Endothelial cell of umbilical vein (primary cell): ENCODE data around the gene FBXO33. TPM values are rescaled to one million over a fixed set of nuclear protein-coding genes. Genes with fewer than 3 reads are reported as not detected.

ENCODE experiments used
- BruUV-seq: library from RNA; stranded (reverse); fragments of 400-500 nt; replicated peaks from 2 replicates; lab custom pipeline; 2021; lab: Mats Ljungman, UMichigan
- CTCF ChIA-PET: fragments of 300-600, 350-600 bp; sonication (Branson Sonifier 250); formaldehyde crosslinking; loops from one replicate; lab custom pipeline; 2021; ENCODE audit warnings: antibody characterized with exemption, inconsistent platforms; lab: Charles Lee
- POLR2A ChIA-PET: fragments of 300-600, 350-600 bp; sonication (Branson Sonifier 250); formaldehyde crosslinking; loops from one replicate; lab custom pipeline; 2021; ENCODE audit warnings: antibody characterized with exemption, inconsistent platforms; lab: Charles Lee
- DNase-seq: peaks from one replicate; pipeline ENCODE4 v3.0.0-alpha.2; 2011; ENCODE audit warnings: low read depth, low spot score
- FAIRE-seq: peaks from 2 replicates; lab custom pipeline; 2011; peaks lifted over from hg19 to GRCh38; lab: Jason Lieb, UNC
- H2AFZ ChIP-seq: 2 replicates; pipeline ENCODE4 v1.6.0; 2012; ENCODE audit warnings: low read depth, low read length, control low read depth, inconsistent platforms
- H3K27ac ChIP-seq: 2 replicates; pipeline ENCODE4 v1.5.1; 2011; ENCODE audit warnings: low read depth, mild to moderate bottlenecking, control low read depth, low read length, moderate library complexity; ENCODE audit not compliant: insufficient read depth
- H3K27me3 ChIP-seq, 2 experiments: 2 replicates each; pipeline versions ENCODE4 v1.6.0 to v1.6.1; 2011; ENCODE audit warnings: low read length in 2 of 2, mixed read lengths in 1 of 2; ENCODE audit not compliant: control insufficient read depth in 2 of 2, insufficient read depth in 2 of 2
- H3K36me3 ChIP-seq, 2 experiments: 2 replicates in 1 of 2; 3 replicates in 1 of 2; pipeline ENCODE4 v1.5.1; 2011; ENCODE audit warnings: low read length in 2 of 2, mild to moderate bottlenecking in 1 of 2, moderate library complexity in 1 of 2; ENCODE audit not compliant: control insufficient read depth in 2 of 2, insufficient read depth in 2 of 2; ENCODE audit errors: extremely low read depth in 1 of 2
- H3K4me1 ChIP-seq: 3 replicates; pipeline ENCODE4 v1.5.1; 2011; ENCODE audit warnings: mild to moderate bottlenecking, low read length; ENCODE audit not compliant: control insufficient read depth, insufficient read depth; ENCODE audit errors: extremely low read depth
- H3K4me2 ChIP-seq: 2 replicates; pipeline ENCODE4 v1.6.1; 2011; ENCODE audit warnings: low read length, control low read depth, mixed read lengths; ENCODE audit not compliant: insufficient read depth
- H3K4me3 ChIP-seq, 3 experiments: fragments of 200-600 bp in 1 of 3; sonication (generic), shearing (Covaris generic) in 1 of 3; replicated peaks in 1 of 3; 2 replicates each; pipeline ENCODE4 v1.5.1; 2011 to 2016; ENCODE audit warnings: control low read depth in 3 of 3, low read length in 3 of 3, mild to moderate bottlenecking in 2 of 3, inconsistent platforms in 1 of 3, low read depth in 1 of 3, moderate library complexity in 1 of 3; ENCODE audit not compliant: insufficient read depth in 1 of 3
- H3K79me2 ChIP-seq: 2 replicates; pipeline ENCODE4 v1.6.0; 2012; ENCODE audit warnings: low read length, inconsistent platforms; ENCODE audit not compliant: control insufficient read depth, insufficient read depth
- H3K9ac ChIP-seq: replicated peaks from 2 replicates; pipeline ENCODE3; 2011; ENCODE audit warnings: low read length, control low read depth; ENCODE audit not compliant: insufficient read depth; ENCODE audit errors: extremely low read depth
- H3K9me1 ChIP-seq: replicated peaks from 3 replicates; pipeline ENCODE4 v1.6.0; 2011; ENCODE audit warnings: mild to moderate bottlenecking, low read length; ENCODE audit not compliant: control insufficient read depth, insufficient read depth; ENCODE audit errors: extremely low read depth
- H3K9me3 ChIP-seq: replicated peaks from 2 replicates; pipeline ENCODE4 v1.5.1; 2012; ENCODE audit warnings: low read length, inconsistent platforms; ENCODE audit not compliant: control insufficient read depth, insufficient read depth
- H4K20me1 ChIP-seq: replicated peaks from 2 replicates; pipeline ENCODE3; 2011; ENCODE audit warnings: mild to moderate bottlenecking, low read length; ENCODE audit not compliant: control insufficient read depth, insufficient read depth; ENCODE audit errors: extremely low read depth
- CTCF ChIP-seq, 2 donors: IDR thresholded peaks; 1 replicate in 1 of 2; 2 replicates in 1 of 2; pipeline ENCODE4 v1.5.1; 2011; ENCODE audit warnings: low read length in 2 of 2, mild to moderate bottlenecking in 2 of 2, moderate library complexity in 2 of 2, control low read depth in 1 of 2, inconsistent platforms in 1 of 2, low read depth in 1 of 2; ENCODE audit not compliant: insufficient read depth in 1 of 2; ENCODE audit errors: extremely low read depth in 1 of 2
- EZH2 ChIP-seq: IDR thresholded peaks from 2 replicates; pipeline ENCODE4 v1.6.1; 2012; ENCODE audit warnings: borderline replicate concordance, low read depth, mild to moderate bottlenecking, moderate library complexity, low read length, inconsistent platforms; ENCODE audit not compliant: severe bottlenecking
- FOS ChIP-seq: IDR thresholded peaks from 2 replicates; pipeline ENCODE4 v1.6.1; 2011; ENCODE audit warnings: mild to moderate bottlenecking, low read length, moderate library complexity, borderline replicate concordance; ENCODE audit not compliant: insufficient read depth
- GATA2 ChIP-seq: IDR thresholded peaks from 2 replicates; pipeline ENCODE4 v1.7.0; 2011; ENCODE audit warnings: low read depth, mild to moderate bottlenecking, moderate library complexity, mixed read lengths, low read length; ENCODE audit not compliant: insufficient read length, insufficient read depth
- JUN ChIP-seq: IDR thresholded peaks from 2 replicates; pipeline ENCODE4 v1.6.1; 2011; ENCODE audit warnings: borderline replicate concordance, low read depth; ENCODE audit not compliant: insufficient read length, insufficient read depth
- MAX ChIP-seq: IDR thresholded peaks from 2 replicates; pipeline ENCODE4 v1.6.1; 2011; ENCODE audit not compliant: insufficient read depth, insufficient read length
- MYC ChIP-seq: IDR thresholded peaks from one replicate; pipeline ENCODE4 v1.6.1; 2011; ENCODE audit warnings: mild to moderate bottlenecking, low read depth, low read length
- POLR2A ChIP-seq: IDR thresholded peaks from 2 replicates; pipeline ENCODE4 v1.6.1; 2012; ENCODE audit warnings: low read depth, mild to moderate bottlenecking, control low read depth, low read length
- POLR2AphosphoS5 ChIP-seq: IDR thresholded peaks from 2 replicates; pipeline ENCODE4 v1.6.1; 2012; ENCODE audit warnings: low read depth, mild to moderate bottlenecking, control low read depth, low read length, moderate library complexity; ENCODE audit not compliant: insufficient read depth
- dilution Hi-C: fragments of 300-500 bp; cut with MboI; formaldehyde crosslinking; loops from one replicate; pipeline ENCODE4 v1.15.0; 2019; ENCODE audit warnings: low sequenced_read_pairs; ENCODE audit not compliant: extremely low pct_ligation_motif_present
- intact Hi-C: fragments of 100-400 bp; cut with micrococcal nuclease; formaldehyde crosslinking; loops from one replicate; pipeline ENCODE4 v1.10.0; 2022
- polyA plus RNA-seq, 4 experiments: library from polyadenylated mRNA; depleted of rRNA in 3 of 4; stranded (reverse) in 3 of 4; unstranded in 1 of 4; fragments of >200 nt; gene quantifications; 2 replicates each; pipeline versions ENCODE4 v1.2.1 to v1.2.3, GENCODE V29; 2011 to 2012; ENCODE audit warnings: missing spikeins in 1 of 4
- total RNA-seq: library from RNA; stranded (reverse); gene quantifications from 2 replicates; pipeline ENCODE4 v1.2.3, GENCODE V29; 2021

Gene FBXO33
- total and polyA plus RNA-seq, 2 donors (not counting 3 experiments of a cell fraction or from before 2014, with no cell fraction given) = 4.2 to 5.0 TPM

- Histone ChIP-seq H3K79me2 (peaks cover 2% of the 10 kb centered on the region), H3K4me1 (no peaks in the 10 kb centered on the region), H3K9ac (no peak overlapping the region), H3K9me1 (no peaks in the 10 kb centered on the region), H4K20me1 (no peaks in the 10 kb centered on the region), H3K36me3 (no peaks in the 10 kb centered on the region), H3K27ac (no peak overlapping the region), H3K9me3 (no peaks in the 10 kb centered on the region), H3K4me2 (no peak overlapping the region), H2AFZ (no peak overlapping the region), H3K27me3 (no peaks in the 10 kb centered on the region), H3K4me3 (no peak overlapping the region)
- dilution Hi-C loops (no loop called here), intact Hi-C loops (no loop called here)
- no peak for FAIRE-seq
- ChIA-PET CTCF (interaction anchor here (1.6 kb wide), 1 partner anchor 12 kb away, joined by 3 read pairs; no protein-coding TSS in a partner anchor), POLR2A (no interaction called here)
- no peak for DNase-seq
- BruUV-seq = no TSS peak
- TF ChIP-seq JUN = no peak
- no peak for TF ChIP-seq FOS
- TF ChIP-seq EZH2 = no peak
- no peak for TF ChIP-seq GATA2
- TF ChIP-seq CTCF (IDR thresholded peaks at IDR 0.05; ENCODE audit: extremely low read depth in 1 of 2, insufficient read depth in 1 of 2, low read depth in 1 of 2, low read length in 2 of 2) = no peak
- no peak for TF ChIP-seq POLR2A
- TF ChIP-seq MAX = no peak
- no peak for TF ChIP-seq MYC
- no peak for TF ChIP-seq POLR2AphosphoS5
Measured at GRCh38 chr14:39406560-39406959, 25.7 kb downstream of the FBXO33 start.
